GM12878 (cell line): ENCODE measurements around the gene SNX17. TPM values are rescaled to one million over a fixed set of nuclear protein-coding genes. Genes with fewer than 3 reads are reported as not detected.

Experiments
- BACH1 ChIP-seq: fragments of 450-650 bp; IDR thresholded peaks from 2 replicates; pipeline ENCODE4 v1.6.1; 2017; ENCODE audit warnings: mild to moderate bottlenecking, borderline replicate concordance
- CUX1 ChIP-seq: IDR thresholded peaks from 2 replicates; pipeline ENCODE4 v1.6.1; 2012; ENCODE audit warnings: improper control_type of control experiment, low read depth, low read length; ENCODE audit not compliant: insufficient replicate concordance
- IRF5 ChIP-seq: fragments of 450-650 bp; IDR thresholded peaks from 2 replicates; pipeline ENCODE4 v1.6.1; 2017; ENCODE audit warnings: borderline replicate concordance
- MEF2B ChIP-seq: fragments of 450-650 bp; IDR thresholded peaks from 2 replicates; pipeline ENCODE4 v1.6.1; 2018; ENCODE audit warnings: mild to moderate bottlenecking, moderate library complexity; ENCODE audit not compliant: partially characterized antibody, poor library complexity, severe bottlenecking
- NKRF ChIP-seq: fragments of 450-650 bp; conservative IDR thresholded peaks from 2 replicates; pipeline ENCODE4 v1.6.1; 2017; ENCODE audit warnings: mild to moderate bottlenecking, moderate library complexity
- PAX5 ChIP-seq: IDR thresholded peaks from 2 replicates; pipeline ENCODE4 v1.6.1; 2011; ENCODE audit warnings: low read depth, low read length, borderline replicate concordance
- SIN3A ChIP-seq: IDR thresholded peaks from 2 replicates; pipeline ENCODE4 v1.6.1; 2012; ENCODE audit warnings: low read depth, low read length, improper control_type of control experiment
- SUPT20H ChIP-seq: IDR thresholded peaks from 2 replicates; pipeline ENCODE4 v1.6.1; 2011; ENCODE audit warnings: low read depth, mild to moderate bottlenecking, low read length, moderate library complexity, borderline replicate concordance; ENCODE audit not compliant: control insufficient read depth
- USF1 ChIP-seq: IDR thresholded peaks from 2 replicates; pipeline ENCODE4 v1.6.1; 2011; ENCODE audit warnings: borderline replicate concordance, low read depth, mild to moderate bottlenecking, moderate library complexity, mixed read lengths, low read length; ENCODE audit not compliant: insufficient read depth; ENCODE audit errors: extremely low read length
- YBX1 ChIP-seq: fragments of 450-650 bp; IDR thresholded peaks from 2 replicates; pipeline ENCODE4 v1.6.1; 2016; ENCODE audit warnings: antibody characterized with exemption
- ZBTB4 ChIP-seq: fragments of 450-650 bp; formaldehyde crosslinking; IDR thresholded peaks from 2 replicates; pipeline ENCODE4 v1.4.0; 2022; ENCODE audit warnings: mild to moderate bottlenecking, moderate library complexity
- ZNF207 ChIP-seq: fragments of 450-650 bp; IDR thresholded peaks from 2 replicates; pipeline ENCODE4 v1.6.1; 2014; ENCODE audit warnings: antibody characterized with exemption, mild to moderate bottlenecking, borderline replicate concordance
- polyA plus RNA-seq, 11 experiments: library from polyadenylated mRNA; depleted of rRNA in 4 of 11; unstranded in 6 of 11; stranded (reverse) in 5 of 11; fragments of >200 nt; fragmentation: Nextera tagmentation in 4 of 11; fragmentation: Illumina TruSeq in 1 of 11; extraction: Ambion mirVana in 4 of 11; extraction: Trizol in 1 of 11; gene quantifications; 1 replicate in 1 of 11; 2 replicates in 10 of 11; pipeline versions ENCODE4 v1.2.1 to v1.2.3, GENCODE V29; 2011 to 2016; ENCODE audit warnings: inconsistent platforms in 2 of 11, missing spikeins in 2 of 11, low read depth in 1 of 11
- total RNA-seq, 4 experiments: library from RNA; depleted of rRNA in 3 of 4; stranded (reverse); fragments of >200 nt in 3 of 4; fragmentation: Illumina TruSeq in 1 of 4; extraction: Trizol in 1 of 4; gene quantifications; 2 replicates each; pipeline versions ENCODE4 v1.2.1 to v1.2.3, GENCODE V29; 2013 to 2021
- TF ChIP-seq, protein P1 (sequence below): IDR thresholded peaks from 2 replicates; pipeline ENCODE4 v1.6.1; 2012; ENCODE audit warnings: low read depth, low read length, improper control_type of control experiment

Gene SNX17
- total and polyA plus RNA-seq, 10 of the 15 experiments (the other 5 are each of a cell fraction or from before 2014, with no cell fraction given), result 6.5 to 116 (median 84.4) TPM

DNA sequence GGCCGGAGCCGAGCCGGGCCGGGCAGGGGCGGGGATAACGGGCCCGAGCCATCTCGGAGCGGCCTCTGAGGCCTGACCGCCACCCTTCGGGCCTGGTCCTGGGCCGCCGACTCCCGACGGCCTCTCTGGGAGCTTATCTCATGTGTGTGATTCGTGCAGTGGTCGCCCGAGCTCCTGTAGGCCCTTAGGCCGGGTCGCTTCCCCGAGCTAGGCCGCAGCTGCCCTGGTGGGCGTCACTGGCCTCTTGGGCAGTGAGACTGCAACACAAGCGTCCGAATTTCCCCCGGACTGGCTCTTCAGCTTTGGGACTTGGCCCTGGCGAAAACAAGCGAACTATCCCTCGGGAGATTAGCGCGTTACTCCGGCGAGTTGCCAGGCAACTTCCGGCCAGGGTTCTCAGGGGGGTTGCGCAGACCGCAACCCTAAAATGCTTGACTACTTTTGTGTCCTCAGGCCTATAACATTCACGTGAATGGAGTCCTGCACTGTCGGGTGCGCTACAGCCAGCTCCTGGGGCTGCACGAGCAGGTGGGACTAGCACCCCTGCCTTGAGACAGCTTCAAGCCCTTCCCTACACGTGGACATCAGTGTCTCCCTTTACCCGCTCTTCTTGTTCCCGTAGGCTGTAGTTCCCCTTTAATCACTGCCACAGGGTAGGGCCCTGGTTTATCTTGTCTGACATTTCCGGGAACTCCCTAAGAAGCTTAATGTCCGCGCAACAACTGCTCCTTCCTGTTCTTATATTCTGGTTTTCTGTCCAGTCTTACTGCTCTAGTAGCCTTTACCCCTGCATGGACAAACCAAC, 602 bp downstream of the SNX17 start (continued):
- TF ChIP-seq SIN3A (peak; percentile 56; the same call in 1 of the 2 replicates), USF1 (no peak), MEF2B (peak; percentile 83), YBX1 (no peak), ZBTB4 (CRISPR knock-in tag) (no peak), BACH1 (no peak), IRF5 (no peak), ZNF207 (no peak), CUX1 (no peak), PAX5 (peak; percentile 50; the same call in 1 of the 2 replicates), NKRF (peak; percentile 48; the same call in 1 of the 2 replicates), SUPT20H (no peak)
- TF ChIP-seq, protein P1, sequence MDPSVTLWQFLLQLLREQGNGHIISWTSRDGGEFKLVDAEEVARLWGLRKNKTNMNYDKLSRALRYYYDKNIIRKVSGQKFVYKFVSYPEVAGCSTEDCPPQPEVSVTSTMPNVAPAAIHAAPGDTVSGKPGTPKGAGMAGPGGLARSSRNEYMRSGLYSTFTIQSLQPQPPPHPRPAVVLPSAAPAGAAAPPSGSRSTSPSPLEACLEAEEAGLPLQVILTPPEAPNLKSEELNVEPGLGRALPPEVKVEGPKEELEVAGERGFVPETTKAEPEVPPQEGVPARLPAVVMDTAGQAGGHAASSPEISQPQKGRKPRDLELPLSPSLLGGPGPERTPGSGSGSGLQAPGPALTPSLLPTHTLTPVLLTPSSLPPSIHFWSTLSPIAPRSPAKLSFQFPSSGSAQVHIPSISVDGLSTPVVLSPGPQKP, result peak; percentile 50; the same call in 1 of the 2 replicates
